Neural crest cell (in vitro differentiated cells): ENCODE results near the gene NUMB. TPM values are rescaled to one million over a fixed set of nuclear protein-coding genes. Genes with fewer than 3 reads are reported as not detected.

ENCODE experiments used
- DNase-seq: peaks from one replicate; pipeline ENCODE4 v3.0.0; 2021; ENCODE audit warnings: low read depth, mixed read lengths, low spot score
- H3K27ac Mint-ChIP-seq: one replicate; pipeline ENCODE4 v1.8.0; 2021; ENCODE audit warnings: mild to moderate bottlenecking, mixed read lengths; ENCODE audit not compliant: unreplicated experiment
- H3K27me3 Mint-ChIP-seq: 2 replicates; pipeline ENCODE4 v1.8.0; 2021; ENCODE audit warnings: low read depth, mild to moderate bottlenecking, mixed read lengths
- H3K36me3 Mint-ChIP-seq: 2 replicates; pipeline ENCODE4 v1.8.0; 2021; ENCODE audit warnings: low read depth, mild to moderate bottlenecking, mixed read lengths
- H3K4me1 Mint-ChIP-seq: 2 replicates; pipeline ENCODE4 v1.8.0; 2021; ENCODE audit warnings: mixed read lengths
- H3K4me3 Mint-ChIP-seq: one replicate; pipeline ENCODE4 v1.8.0; 2021; ENCODE audit warnings: mild to moderate bottlenecking, mixed read lengths
- H3K9me3 Mint-ChIP-seq: 2 replicates; pipeline ENCODE4 v1.8.0; 2021; ENCODE audit warnings: mixed read lengths
- total RNA-seq: library from RNA; stranded (reverse); gene quantifications from 2 replicates; pipeline ENCODE4 v1.2.1, GENCODE V29; 2021
- TF ChIP-seq, protein P1 (sequence below): fragments of 200-600 bp; sonication (generic); conservative IDR thresholded peaks from 2 replicates; pipeline ENCODE4 v1.5.0; 2021; ENCODE audit warnings: antibody characterized with exemption, mild to moderate bottlenecking

Gene NUMB
- total RNA-seq, 1 donor from 2014 or later: 40.7 TPM

DNA sequence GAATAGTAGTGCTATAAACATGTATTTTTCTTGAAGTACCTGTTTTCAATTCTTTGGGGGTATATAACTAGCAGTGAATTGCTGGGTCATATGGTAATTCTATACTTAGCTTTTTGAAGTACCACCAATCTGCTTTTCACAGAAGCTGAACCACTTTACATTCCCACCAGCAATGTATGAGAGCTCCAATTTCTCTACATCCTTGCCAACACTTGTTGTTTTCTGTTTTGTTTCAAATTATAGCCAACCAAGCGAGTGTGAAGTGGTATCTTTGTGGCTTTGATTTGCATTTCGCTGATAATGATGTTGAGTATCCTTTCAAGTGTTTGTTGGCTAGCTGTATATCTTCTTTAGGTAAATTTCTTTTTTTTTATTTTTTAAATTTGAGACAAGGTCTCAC lies 125.3 kb downstream of the NUMB start:
- H3K36me3 Mint-ChIP-seq: no peaks in the 10 kb centered on the region
- no peak overlapping the region for H3K4me3 Mint-ChIP-seq
- no peak overlapping the region for H3K27ac Mint-ChIP-seq
- no peaks in the 10 kb centered on the region for H3K4me1 Mint-ChIP-seq
- H3K27me3 Mint-ChIP-seq: no peaks in the 10 kb centered on the region
- no peaks in the 10 kb centered on the region for H3K9me3 Mint-ChIP-seq
- DNase-seq: no peak
- TF ChIP-seq, protein P1, sequence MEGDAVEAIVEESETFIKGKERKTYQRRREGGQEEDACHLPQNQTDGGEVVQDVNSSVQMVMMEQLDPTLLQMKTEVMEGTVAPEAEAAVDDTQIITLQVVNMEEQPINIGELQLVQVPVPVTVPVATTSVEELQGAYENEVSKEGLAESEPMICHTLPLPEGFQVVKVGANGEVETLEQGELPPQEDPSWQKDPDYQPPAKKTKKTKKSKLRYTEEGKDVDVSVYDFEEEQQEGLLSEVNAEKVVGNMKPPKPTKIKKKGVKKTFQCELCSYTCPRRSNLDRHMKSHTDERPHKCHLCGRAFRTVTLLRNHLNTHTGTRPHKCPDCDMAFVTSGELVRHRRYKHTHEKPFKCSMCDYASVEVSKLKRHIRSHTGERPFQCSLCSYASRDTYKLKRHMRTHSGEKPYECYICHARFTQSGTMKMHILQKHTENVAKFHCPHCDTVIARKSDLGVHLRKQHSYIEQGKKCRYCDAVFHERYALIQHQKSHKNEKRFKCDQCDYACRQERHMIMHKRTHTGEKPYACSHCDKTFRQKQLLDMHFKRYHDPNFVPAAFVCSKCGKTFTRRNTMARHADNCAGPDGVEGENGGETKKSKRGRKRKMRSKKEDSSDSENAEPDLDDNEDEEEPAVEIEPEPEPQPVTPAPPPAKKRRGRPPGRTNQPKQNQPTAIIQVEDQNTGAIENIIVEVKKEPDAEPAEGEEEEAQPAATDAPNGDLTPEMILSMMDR: no peak

DNA sequence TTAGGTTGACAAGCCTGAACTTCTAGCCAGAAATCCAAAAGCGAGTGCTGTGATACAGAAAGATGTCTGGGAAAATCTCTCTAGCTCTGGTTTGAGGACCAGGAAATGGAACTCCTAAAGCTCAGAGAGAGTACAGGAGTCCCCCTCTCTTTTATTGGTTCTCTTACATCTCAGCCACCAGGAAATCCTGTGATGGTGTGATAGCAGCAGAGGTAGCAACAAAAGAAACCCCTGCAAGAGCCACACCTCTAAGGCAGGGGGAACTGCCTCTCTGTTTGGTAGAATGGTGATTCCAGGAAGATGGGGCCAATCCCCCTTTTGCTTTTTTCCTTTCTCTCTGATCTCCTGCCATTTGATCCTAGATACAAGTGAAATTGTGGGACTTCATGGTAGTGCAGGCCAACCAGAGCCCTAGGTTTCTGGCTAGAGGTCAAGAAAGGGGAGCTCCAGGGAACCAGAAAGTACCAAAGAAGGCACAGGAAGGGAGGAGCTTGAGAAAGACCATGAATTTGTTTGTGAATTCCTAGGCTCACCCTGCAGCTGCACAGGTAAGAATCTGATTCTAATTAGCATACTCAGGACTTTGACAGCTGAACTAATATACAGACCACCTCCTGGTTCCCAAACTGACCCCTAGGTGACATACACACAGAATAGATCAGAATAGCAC lies 132.6 kb downstream of the NUMB start:
- H3K9me3 Mint-ChIP-seq: no peaks in the 10 kb centered on the region
- TF ChIP-seq, protein P1: no peak
- H3K4me1 Mint-ChIP-seq: peaks cover 13% of the 10 kb centered on the region
- no peak overlapping the region for H3K4me3 Mint-ChIP-seq
- H3K27me3 Mint-ChIP-seq: no peaks in the 10 kb centered on the region
- no peak for DNase-seq
- H3K36me3 Mint-ChIP-seq: no peaks in the 10 kb centered on the region
- no peak overlapping the region for H3K27ac Mint-ChIP-seq

GRCh38 chr14:73325063-73325462 lies 133.3 kb downstream of the NUMB start:
- DNase-seq: no peak
- TF ChIP-seq, protein P1: no peak
- no peaks in the 10 kb centered on the region for H3K27me3 Mint-ChIP-seq
- H3K9me3 Mint-ChIP-seq: no peaks in the 10 kb centered on the region
- H3K27ac Mint-ChIP-seq: no peak overlapping the region
- no peak overlapping the region for H3K4me3 Mint-ChIP-seq
- H3K36me3 Mint-ChIP-seq: no peaks in the 10 kb centered on the region
- peaks cover 13% of the 10 kb centered on the region for H3K4me1 Mint-ChIP-seq

- no peak overlapping the region for H3K27ac Mint-ChIP-seq
Measured at GRCh38 chr14:73324533-73324932, 133.8 kb downstream of the NUMB start.

DNA sequence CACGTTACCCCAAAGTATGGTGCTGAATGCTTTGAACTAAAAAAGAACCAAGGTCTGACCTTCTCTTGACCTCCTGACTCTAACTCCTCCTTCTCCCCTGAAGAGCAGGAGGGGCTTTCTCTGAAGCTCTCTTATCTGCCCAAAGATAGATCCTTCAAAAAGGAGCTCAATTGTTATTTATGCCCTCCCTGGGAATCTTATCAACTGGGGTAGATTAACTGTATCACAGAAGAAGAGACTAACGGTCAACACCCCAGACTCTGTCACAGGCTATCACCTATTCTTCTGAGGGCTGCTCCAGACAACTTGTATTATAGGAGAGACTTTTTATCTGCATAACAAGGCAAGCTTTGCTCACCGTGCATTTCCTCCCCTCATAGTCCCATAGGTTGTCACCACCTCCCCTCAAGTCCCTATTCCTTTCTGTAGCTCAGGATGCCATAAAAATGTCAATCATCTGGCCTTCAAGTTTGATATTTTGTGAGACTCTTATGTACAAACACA lies 134.4 kb downstream of the NUMB start:
- Mint-ChIP-seq H3K36me3 (no peaks in the 10 kb centered on the region), H3K27me3 (no peaks in the 10 kb centered on the region), H3K4me3 (no peak overlapping the region), H3K4me1 (peaks cover 13% of the 10 kb centered on the region), H3K9me3 (no peaks in the 10 kb centered on the region), H3K27ac (no peak overlapping the region)
- no peak for DNase-seq
- TF ChIP-seq, protein P1: no peak

More at GRCh38 chr14:73324533-73324932, 133.8 kb downstream of the NUMB start:
- H3K9me3 Mint-ChIP-seq: no peaks in the 10 kb centered on the region
- no peak for DNase-seq
- peaks cover 13% of the 10 kb centered on the region for H3K4me1 Mint-ChIP-seq
- TF ChIP-seq, protein P1: no peak
- H3K4me3 Mint-ChIP-seq: no peak overlapping the region
- no peaks in the 10 kb centered on the region for H3K36me3 Mint-ChIP-seq
- H3K27me3 Mint-ChIP-seq: no peaks in the 10 kb centered on the region
